Measurements from ENCODE around the gene NLGN4Y. TPM values are rescaled to one million over a fixed set of nuclear protein-coding genes. Genes with fewer than 3 reads are reported as not detected.

The NLGN4Y gene
- total and polyA plus RNA-seq, 12 donors = 0.23 to 1.4 (median 0.71) TPM; not detected in 3

GRCh38 chrY:14601372-14601771, 77.0 kb downstream of the NLGN4Y start:
- WGBS, 2 donors = 76 to 80% methylated on average over 10 to 11 of the region's 11 CpGs
- intact Hi-C loops (cut with DNase I) = no loop called here
- H3K9me3 ChIP-seq = no peaks in the 10 kb centered on the region

GRCh38 chrY:14617625-14618024, 93.3 kb downstream of the NLGN4Y start:
- WGBS, 2 donors = 83 to 90% methylated on average over 1 of the region's 1 CpG
- no peak for TF ChIP-seq CTCF (IDR thresholded peaks at IDR 0.05)
- no peaks in the 10 kb centered on the region for H3K4me1 ChIP-seq
- H3K36me3 ChIP-seq = no peaks in the 10 kb centered on the region
- no peaks in the 10 kb centered on the region for H3K9me3 ChIP-seq
- no peak overlapping the region for H3K4me3 ChIP-seq
- H3K27ac ChIP-seq = no peak overlapping the region
- DNase-seq (no peak), ATAC-seq (no peak)
- no peaks in the 10 kb centered on the region for H3K27me3 ChIP-seq
- intact Hi-C loops (cut with DNase I) = no loop called here

More at GRCh38 chrY:14601372-14601771, 77.0 kb downstream of the NLGN4Y start:
- Histone ChIP-seq H3K27me3 (no peaks in the 10 kb centered on the region), H3K27ac (no peak overlapping the region), H3K36me3 (no peaks in the 10 kb centered on the region), H3K4me1 (no peaks in the 10 kb centered on the region), H3K4me3 (no peak overlapping the region)
- ATAC-seq (no peak), DNase-seq (no peak)
- no peak for TF ChIP-seq CTCF (IDR thresholded peaks at IDR 0.05)

GRCh38 chrY:14618513-14618912, 94.2 kb downstream of the NLGN4Y start:
- intact Hi-C loops (cut with DNase I) = no loop called here
- H3K9me3 ChIP-seq = no peaks in the 10 kb centered on the region
- no peak overlapping the region for H3K27ac ChIP-seq
- WGBS, 2 donors = 91 to 95% methylated on average over 2 of the region's 2 CpGs
- H3K4me1 ChIP-seq = no peaks in the 10 kb centered on the region
- no peaks in the 10 kb centered on the region for H3K36me3 ChIP-seq
- DNase-seq (no peak), ATAC-seq (no peak)
- no peak overlapping the region for H3K4me3 ChIP-seq
- no peak for TF ChIP-seq CTCF (IDR thresholded peaks at IDR 0.05)
- no peaks in the 10 kb centered on the region for H3K27me3 ChIP-seq

- intact Hi-C loops (cut with DNase I) = no loop called here
- DNase-seq (no peak), ATAC-seq (no peak)
- Histone ChIP-seq H3K27ac (no peak overlapping the region), H3K27me3 (no peaks in the 10 kb centered on the region), H3K9me3 (no peaks in the 10 kb centered on the region), H3K4me3 (no peak overlapping the region), H3K36me3 (no peaks in the 10 kb centered on the region), H3K4me1 (no peaks in the 10 kb centered on the region)
- 86 to 92% methylated on average over 6 of the region's 6 CpGs for WGBS, 2 donors
- TF ChIP-seq CTCF (IDR thresholded peaks at IDR 0.05) = no peak
Observed at GRCh38 chrY:14628208-14628607, 103.9 kb downstream of the NLGN4Y start.

All from heart right ventricle (tissue), 16 donors.